Activated T-cell treated with anti-CD3 and anti-CD28 coated beads, Interleukin-2, amount 50 U/mL, for 4 hours (primary cell): Measurements from ENCODE around the gene ZNF837. TPM values are rescaled to one million over a fixed set of nuclear protein-coding genes. Genes with fewer than 3 reads are reported as not detected.
"Not testable (repeated sequence)": the region's sequence is repeated elsewhere in the genome, so short reads cannot be mapped to it uniquely, and the experiment has no call there.

Experiments
- ATAC-seq, 2 donors: fragments of 200-7000 bp; cut with Tn5 transposase; one replicate each; pipeline ENCODE4 v1.10.0; 2021
- DNase-seq: peaks from one replicate; pipeline ENCODE4 v3.0.0-alpha.2; 2020
- H3K27me3 Mint-ChIP-seq: one replicate; pipeline ENCODE4 v1.8.0; 2021; ENCODE audit warnings: low read depth, mixed read lengths
- H3K36me3 Mint-ChIP-seq: one replicate; pipeline ENCODE4 v1.8.0; 2022; ENCODE audit warnings: mixed read lengths; ENCODE audit not compliant: insufficient read depth
- H3K4me1 Mint-ChIP-seq: one replicate; pipeline ENCODE4 v1.8.0; 2021; ENCODE audit warnings: low read depth, mixed read lengths
- H3K4me3 Mint-ChIP-seq: one replicate; pipeline ENCODE4 v1.8.0; 2021; ENCODE audit warnings: mild to moderate bottlenecking, moderate library complexity, mixed read lengths
- H3K9me3 Mint-ChIP-seq: one replicate; pipeline ENCODE4 v1.8.0; 2021; ENCODE audit warnings: mixed read lengths
- total RNA-seq, 3 donors: library from RNA; stranded (reverse); gene quantifications; one replicate each; pipeline ENCODE4 v1.2.1, GENCODE V29; 2021

The ZNF837 gene
- total RNA-seq, 3 donors from 2014 or later, result 1.2 to 2.1 (median 1.8) TPM

DNA sequence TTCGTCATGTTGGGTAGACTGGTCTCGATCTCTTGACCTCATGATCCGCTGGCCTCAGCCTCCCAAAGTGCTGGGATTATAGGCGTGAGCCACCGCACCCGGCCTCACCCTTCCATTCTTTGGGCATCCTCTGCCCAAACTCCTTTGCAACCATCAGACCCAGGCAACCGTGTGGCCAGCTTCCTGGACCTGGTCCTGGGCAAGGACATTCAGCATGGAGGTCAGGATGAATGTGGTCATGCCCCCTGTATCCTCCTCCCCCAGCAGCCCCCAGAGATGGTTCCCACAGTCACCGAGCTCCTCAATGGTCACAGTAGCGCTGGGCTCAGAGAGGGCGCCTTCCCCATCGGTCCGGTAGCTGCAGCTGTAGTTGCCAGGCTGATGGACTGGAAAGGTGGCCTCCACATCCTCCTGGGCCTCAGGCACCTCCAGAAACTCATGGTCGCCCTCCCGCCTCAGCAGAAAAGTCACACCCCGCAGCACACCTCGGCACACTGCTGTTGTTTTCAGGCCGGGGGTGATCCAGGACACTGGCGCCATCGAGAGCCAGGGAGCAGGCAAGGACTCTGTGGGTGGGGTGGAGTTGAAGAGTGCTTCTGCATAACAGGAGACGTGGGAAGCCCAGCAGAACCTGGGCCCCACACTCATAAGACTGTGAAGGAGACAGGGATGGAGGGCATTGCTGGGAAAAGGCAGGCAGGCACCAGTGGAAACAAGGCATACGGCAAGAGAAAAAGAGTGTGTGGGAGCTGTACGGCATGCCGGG, 28.7 kb downstream of the ZNF837 start:
- no peaks in the 10 kb centered on the region for H3K27me3 Mint-ChIP-seq
- H3K9me3 Mint-ChIP-seq, result no peaks in the 10 kb centered on the region
- ATAC-seq (no peak), DNase-seq (no peak)
- no peak overlapping the region for H3K4me3 Mint-ChIP-seq
- peaks cover 31% of the 10 kb centered on the region for H3K4me1 Mint-ChIP-seq
- peaks cover 3% of the 10 kb centered on the region for H3K36me3 Mint-ChIP-seq

- H3K27me3 Mint-ChIP-seq, result no peaks in the 10 kb centered on the region
- H3K36me3 Mint-ChIP-seq, result peaks cover 3% of the 10 kb centered on the region
- ATAC-seq (no peak), DNase-seq (no peak)
- no peaks in the 10 kb centered on the region for H3K9me3 Mint-ChIP-seq
- no peak overlapping the region for H3K4me3 Mint-ChIP-seq
- H3K4me1 Mint-ChIP-seq, result peaks cover 31% of the 10 kb centered on the region
Measured at GRCh38 chr19:58351558-58351878, 29.3 kb downstream of the ZNF837 start.

DNA sequence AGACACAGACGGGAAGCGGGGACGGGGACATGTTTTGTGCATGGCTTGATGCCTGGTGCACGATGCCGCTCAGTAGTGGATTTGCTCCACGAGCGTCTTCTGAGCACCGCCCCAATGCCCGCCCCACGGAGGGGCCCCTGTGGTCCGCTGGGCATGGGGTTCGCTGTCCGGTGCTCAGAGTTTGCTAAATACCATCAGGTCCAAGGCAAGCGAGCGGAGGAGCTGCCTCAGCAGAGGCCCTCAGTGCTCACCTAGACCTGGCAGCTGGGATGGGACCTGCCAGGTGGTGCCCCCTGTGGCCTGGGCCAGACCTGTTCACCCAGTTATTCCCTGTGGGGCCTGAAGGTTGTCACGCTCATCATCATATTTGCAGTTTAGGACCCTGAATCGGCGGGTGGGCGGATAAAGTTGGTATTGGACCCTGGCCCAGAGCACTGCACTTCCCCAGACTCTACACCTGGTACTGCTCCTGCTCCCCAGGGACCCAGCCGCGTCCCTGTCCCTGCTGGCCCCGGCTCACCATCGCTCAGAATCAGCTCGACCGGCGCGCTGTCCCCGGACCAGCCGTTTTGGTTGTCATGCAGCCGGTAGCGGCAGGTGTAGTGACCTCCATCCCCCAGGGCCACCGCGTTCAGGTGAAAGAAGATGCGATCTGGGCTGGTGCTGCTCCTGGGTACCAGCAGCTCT, 29.8 kb downstream of the ZNF837 start:
- Mint-ChIP-seq H3K27me3 (no peaks in the 10 kb centered on the region), H3K9me3 (no peaks in the 10 kb centered on the region), H3K36me3 (peaks cover 3% of the 10 kb centered on the region), H3K4me3 (no peak overlapping the region), H3K4me1 (peaks cover 26% of the 10 kb centered on the region)
- ATAC-seq (no peak), DNase-seq (no peak)

DNA sequence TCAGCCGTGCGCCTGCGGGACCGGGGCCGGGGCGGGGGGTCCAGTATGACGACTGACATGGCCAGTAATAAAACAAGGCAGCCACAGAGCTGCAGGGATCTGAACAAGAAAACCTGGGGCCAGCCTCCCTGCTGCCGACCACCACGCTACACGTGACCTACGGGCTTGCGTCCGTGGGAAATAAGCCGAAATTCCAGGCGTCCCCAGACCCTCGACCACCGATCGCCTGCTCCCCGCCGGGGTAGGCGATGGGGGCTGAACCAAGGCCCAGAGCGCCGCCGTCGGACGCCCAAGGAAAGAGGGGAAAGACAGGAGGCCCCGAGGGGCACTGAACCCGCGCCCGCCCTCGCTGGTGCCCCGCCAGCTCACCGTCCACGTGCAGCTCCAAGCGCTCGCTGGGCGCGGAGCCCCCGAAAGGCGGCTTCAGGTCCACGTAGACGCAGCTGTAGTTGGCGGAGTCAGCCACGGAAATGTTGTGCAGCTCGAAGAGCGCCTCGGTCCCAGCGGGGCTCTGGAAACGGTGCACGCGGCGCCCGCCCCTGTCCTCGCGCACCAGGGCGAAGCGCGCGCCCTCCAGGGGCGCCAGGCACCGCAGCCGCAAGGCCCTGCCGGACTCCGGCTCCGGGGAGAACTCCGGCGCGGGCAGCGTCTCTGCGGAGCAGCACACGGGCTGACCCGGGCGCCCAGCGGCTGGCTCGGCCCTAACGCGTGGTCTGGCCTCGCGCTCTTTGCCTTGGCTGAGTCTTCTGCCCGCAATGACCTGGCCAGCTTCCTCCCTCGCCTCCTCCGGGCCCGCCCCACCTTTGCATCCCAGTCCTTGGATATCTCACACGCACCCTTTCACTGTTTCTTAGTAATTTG, 30.6 kb downstream of the ZNF837 start:
- no peaks in the 10 kb centered on the region for H3K9me3 Mint-ChIP-seq
- no peak for DNase-seq
- H3K4me3 Mint-ChIP-seq, result no peak overlapping the region
- no peaks in the 10 kb centered on the region for H3K27me3 Mint-ChIP-seq
- no peak for ATAC-seq
- H3K36me3 Mint-ChIP-seq, result peaks cover 3% of the 10 kb centered on the region
- peaks cover 26% of the 10 kb centered on the region for H3K4me1 Mint-ChIP-seq

DNA sequence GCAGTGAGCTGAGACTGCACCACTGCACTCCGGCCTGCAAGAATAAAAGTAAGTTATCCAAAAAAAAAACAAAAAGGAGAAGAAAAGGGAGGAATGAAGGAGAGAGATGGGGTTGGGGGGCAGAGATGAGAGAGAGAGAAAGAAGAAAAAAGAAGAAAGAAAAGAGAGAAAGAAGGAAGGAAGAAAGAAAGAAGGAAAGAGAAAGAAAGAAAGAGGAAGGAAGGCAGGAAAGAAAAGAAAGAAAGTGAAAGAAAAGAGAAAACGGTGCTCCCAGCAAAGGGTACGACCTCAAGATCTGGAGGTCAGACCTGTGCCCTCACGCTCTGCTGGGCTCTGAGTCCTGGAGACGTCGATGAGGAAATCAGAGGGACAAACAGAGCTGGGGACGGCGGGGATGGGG, 31.2 kb downstream of the ZNF837 start:
- Mint-ChIP-seq H3K4me3 (peak overlapping the region; percentile 33), H3K27me3 (no peaks in the 10 kb centered on the region), H3K4me1 (peaks cover 23% of the 10 kb centered on the region), H3K9me3 (no peaks in the 10 kb centered on the region), H3K36me3 (peaks cover 3% of the 10 kb centered on the region)
- no peak for ATAC-seq
- no peak for DNase-seq

- peak overlapping the region; percentile 91 for H3K4me3 Mint-ChIP-seq
- not testable (repeated sequence) for H3K36me3 Mint-ChIP-seq, H3K27me3 Mint-ChIP-seq, H3K9me3 Mint-ChIP-seq, DNase-seq
- peak; percentile 2 to 6 for ATAC-seq
- H3K4me1 Mint-ChIP-seq, result peaks cover 23% of the 10 kb centered on the region
Measured at GRCh38 chr19:58348080-58348479, 32.8 kb downstream of the ZNF837 start.

DNA sequence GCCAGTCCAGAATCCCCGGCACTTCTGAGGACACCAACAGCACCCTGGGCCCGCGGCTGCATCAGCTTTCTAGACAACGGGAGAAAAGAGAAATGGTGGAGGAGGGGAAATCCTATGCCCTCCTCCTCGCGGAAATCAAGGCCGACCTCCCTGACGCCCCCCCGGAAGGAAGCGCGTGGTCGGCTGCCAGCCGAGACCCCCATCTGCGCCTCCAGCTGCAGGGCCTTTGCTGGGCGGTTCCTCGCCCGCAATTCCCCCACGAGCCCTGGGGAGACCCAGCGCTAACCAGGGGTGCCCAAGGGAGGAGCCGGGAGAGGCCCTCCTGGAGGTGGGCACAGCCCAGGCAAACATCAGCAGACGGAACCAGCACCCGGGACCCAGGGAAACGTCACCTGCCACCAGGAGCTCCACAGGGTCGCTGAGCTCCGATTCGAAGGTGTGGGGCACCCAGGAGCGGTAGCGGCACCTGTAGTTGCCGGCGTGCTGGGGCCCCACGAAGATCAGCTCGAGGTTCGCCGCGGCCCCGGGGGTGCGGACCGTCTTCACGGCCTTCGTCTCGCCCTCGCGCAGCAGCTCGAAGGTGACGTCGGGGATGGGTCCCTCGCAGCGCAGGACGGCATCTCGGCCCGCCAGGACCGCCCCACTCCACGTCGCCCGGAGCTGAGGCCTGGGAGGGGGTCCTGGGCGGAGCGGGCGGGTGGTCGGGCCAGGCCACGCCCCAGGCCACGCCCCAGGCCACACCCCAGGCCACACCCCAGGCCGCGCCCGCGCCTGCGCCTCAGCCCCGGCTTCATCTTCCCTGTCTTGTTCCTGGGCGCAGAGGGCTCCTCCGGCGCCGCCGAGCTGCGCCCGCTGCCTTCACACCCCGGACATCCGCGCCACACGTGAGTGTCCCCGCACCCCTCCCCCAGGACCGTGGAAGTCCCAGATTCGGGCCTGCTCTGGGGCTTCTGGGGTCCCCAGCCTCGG, 33.6 kb downstream of the ZNF837 start:
- ATAC-seq, result peak; percentile 95 to 96
- peak; percentile 61 for DNase-seq
- Mint-ChIP-seq H3K36me3 (peaks cover 3% of the 10 kb centered on the region), H3K4me1 (peaks cover 21% of the 10 kb centered on the region), H3K4me3 (peak overlapping the region; percentile 91), H3K9me3 (no peaks in the 10 kb centered on the region), H3K27me3 (no peaks in the 10 kb centered on the region)

GRCh38 chr19:58345558-58345957, 35.3 kb downstream of the ZNF837 start:
- Mint-ChIP-seq H3K4me3 (peak overlapping the region; percentile 91), H3K4me1 (peaks cover 21% of the 10 kb centered on the region), H3K36me3 (peaks cover 11% of the 10 kb centered on the region), H3K9me3 (no peaks in the 10 kb centered on the region), H3K27me3 (no peaks in the 10 kb centered on the region)
- no peak for DNase-seq
- ATAC-seq, result no peak

GRCh38 chr19:58338825-58339558, 41.8 kb downstream of the ZNF837 start:
- no peaks in the 10 kb centered on the region for H3K4me1 Mint-ChIP-seq
- H3K9me3 Mint-ChIP-seq, result no peaks in the 10 kb centered on the region
- DNase-seq (no peak), ATAC-seq (no peak)
- peaks cover 45% of the 10 kb centered on the region for H3K36me3 Mint-ChIP-seq
- no peak overlapping the region for H3K4me3 Mint-ChIP-seq
- H3K27me3 Mint-ChIP-seq, result no peaks in the 10 kb centered on the region

- ATAC-seq, result no peak
- H3K9me3 Mint-ChIP-seq, result no peaks in the 10 kb centered on the region
- H3K36me3 Mint-ChIP-seq, result peaks cover 45% of the 10 kb centered on the region
- DNase-seq, result no peak
- H3K27me3 Mint-ChIP-seq, result no peaks in the 10 kb centered on the region
- H3K4me3 Mint-ChIP-seq, result no peak overlapping the region
- no peaks in the 10 kb centered on the region for H3K4me1 Mint-ChIP-seq
Measured at GRCh38 chr19:58338336-58338735, 42.5 kb downstream of the ZNF837 start.

GRCh38 chr19:58336820-58337219, 44.0 kb downstream of the ZNF837 start:
- no peaks in the 10 kb centered on the region for H3K27me3 Mint-ChIP-seq
- H3K4me1 Mint-ChIP-seq, result no peaks in the 10 kb centered on the region
- H3K36me3 Mint-ChIP-seq, result peaks cover 46% of the 10 kb centered on the region
- ATAC-seq (no peak), DNase-seq (no peak)
- H3K4me3 Mint-ChIP-seq, result no peak overlapping the region
- no peaks in the 10 kb centered on the region for H3K9me3 Mint-ChIP-seq

DNA sequence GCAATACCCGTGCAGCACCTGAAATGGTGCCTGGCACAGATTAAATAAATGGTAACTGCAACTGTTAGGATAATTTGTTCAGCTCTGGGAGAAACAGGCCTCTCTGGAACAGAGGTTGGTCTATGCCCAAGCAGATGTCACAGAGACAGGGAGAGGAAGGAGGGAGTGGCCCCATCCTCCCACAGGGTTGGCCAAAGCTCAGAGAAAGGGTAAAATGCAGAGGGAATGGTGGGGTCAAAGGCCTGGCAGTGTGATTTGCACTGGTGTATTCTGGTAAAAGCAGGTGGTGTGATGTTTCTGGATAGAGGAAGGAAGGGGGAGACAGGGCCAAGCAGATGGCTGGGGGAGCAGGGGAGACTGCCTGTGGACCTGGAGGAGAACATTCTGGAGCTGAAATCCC, 44.6 kb downstream of the ZNF837 start:
- Mint-ChIP-seq H3K4me3 (no peak overlapping the region), H3K4me1 (no peaks in the 10 kb centered on the region), H3K27me3 (no peaks in the 10 kb centered on the region), H3K9me3 (no peaks in the 10 kb centered on the region), H3K36me3 (peaks cover 44% of the 10 kb centered on the region)
- ATAC-seq, result no peak
- no peak for DNase-seq

GRCh38 chr19:58335630-58336029, 45.2 kb downstream of the ZNF837 start:
- Mint-ChIP-seq H3K9me3 (no peaks in the 10 kb centered on the region), H3K4me3 (no peak overlapping the region), H3K4me1 (no peaks in the 10 kb centered on the region), H3K27me3 (no peaks in the 10 kb centered on the region), H3K36me3 (peaks cover 40% of the 10 kb centered on the region)
- no peak for DNase-seq
- ATAC-seq, result no peak
